ENCODE measurements around the gene SMPD4. TPM values are rescaled to one million over a fixed set of nuclear protein-coding genes. Genes with fewer than 3 reads are reported as not detected.
"Not testable (repeated sequence)": the region's sequence is repeated elsewhere in the genome, so short reads cannot be mapped to it uniquely, and the experiment has no call there.

The SMPD4 gene
- polyA plus RNA-seq, 1 experiment = 29.5 TPM

DNA sequence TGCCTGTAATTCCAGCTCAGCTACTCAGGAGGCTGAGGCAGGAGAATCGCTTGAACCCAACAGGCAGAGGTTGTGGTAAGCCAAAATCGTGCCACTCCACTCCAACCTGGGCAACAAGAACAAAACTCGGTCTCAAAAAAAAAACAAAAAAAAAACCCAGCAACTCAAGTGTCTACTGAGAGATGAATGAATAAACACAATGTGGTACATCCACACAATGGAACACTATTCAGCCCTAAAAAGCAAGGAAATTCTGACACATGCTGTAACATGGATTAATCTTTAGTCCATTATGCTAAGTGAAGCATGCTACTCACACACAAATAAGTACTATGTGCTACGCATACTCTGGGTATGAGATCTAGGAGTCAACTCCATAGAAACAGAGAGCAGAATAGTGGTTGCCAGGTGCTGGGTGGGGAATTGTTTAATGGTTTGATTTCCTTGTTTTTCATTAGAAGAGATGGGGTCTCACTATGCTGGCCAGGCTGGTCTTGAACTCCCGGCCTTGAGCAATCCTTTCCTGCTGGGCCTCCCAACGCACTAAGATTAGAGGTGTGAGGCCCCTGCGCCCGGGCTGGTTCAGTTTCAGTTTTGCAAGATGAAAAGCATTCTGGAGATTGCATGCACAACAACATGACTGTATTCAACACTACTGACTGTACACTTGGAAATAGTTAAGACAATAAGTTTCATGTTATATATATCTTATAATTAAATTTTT lies 15.9 kb downstream of the SMPD4 start:
- no peak for DNase-seq (ENCODE audit: low read depth, low spot score)
- Histone ChIP-seq H3K27ac (ENCODE audit: low read depth, low read length) (no peak overlapping the region), H3K4me3 (ENCODE audit: low read depth, low read length) (no peak overlapping the region), H3K9me3 (ENCODE audit: control insufficient read depth, insufficient read depth, low read length) (no peaks in the 10 kb centered on the region), H3K27me3 (ENCODE audit: control insufficient read depth, insufficient read depth, low read length) (no peaks in the 10 kb centered on the region)
- TF ChIP-seq, protein P1, sequence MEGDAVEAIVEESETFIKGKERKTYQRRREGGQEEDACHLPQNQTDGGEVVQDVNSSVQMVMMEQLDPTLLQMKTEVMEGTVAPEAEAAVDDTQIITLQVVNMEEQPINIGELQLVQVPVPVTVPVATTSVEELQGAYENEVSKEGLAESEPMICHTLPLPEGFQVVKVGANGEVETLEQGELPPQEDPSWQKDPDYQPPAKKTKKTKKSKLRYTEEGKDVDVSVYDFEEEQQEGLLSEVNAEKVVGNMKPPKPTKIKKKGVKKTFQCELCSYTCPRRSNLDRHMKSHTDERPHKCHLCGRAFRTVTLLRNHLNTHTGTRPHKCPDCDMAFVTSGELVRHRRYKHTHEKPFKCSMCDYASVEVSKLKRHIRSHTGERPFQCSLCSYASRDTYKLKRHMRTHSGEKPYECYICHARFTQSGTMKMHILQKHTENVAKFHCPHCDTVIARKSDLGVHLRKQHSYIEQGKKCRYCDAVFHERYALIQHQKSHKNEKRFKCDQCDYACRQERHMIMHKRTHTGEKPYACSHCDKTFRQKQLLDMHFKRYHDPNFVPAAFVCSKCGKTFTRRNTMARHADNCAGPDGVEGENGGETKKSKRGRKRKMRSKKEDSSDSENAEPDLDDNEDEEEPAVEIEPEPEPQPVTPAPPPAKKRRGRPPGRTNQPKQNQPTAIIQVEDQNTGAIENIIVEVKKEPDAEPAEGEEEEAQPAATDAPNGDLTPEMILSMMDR (IDR thresholded peaks at IDR 0.05; ENCODE audit: low read depth, low read length) = no peak
- ChIA-PET POLR2A (no interaction called here), CTCF (no interaction called here)

DNA sequence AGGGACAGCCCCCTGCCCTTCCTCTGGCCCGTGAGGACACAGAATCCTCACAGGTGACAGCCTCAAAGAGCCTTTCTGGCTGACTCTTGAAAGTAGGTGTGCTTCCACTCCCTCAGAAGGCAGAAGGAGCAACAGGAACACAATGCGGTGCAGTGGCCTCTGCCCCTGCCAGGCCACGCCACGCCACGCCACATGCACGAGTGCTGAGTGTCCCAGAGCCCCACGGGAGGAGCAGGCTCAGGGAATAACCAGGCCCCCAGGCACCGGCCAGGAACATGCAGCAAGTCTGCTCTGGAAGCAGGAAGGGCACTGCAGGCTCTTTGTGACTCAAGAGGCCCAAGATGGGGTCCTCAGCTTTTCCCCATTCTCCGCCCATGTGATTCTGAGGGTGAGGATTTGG lies 18.4 kb downstream of the SMPD4 start:
- Histone ChIP-seq H3K27me3 (ENCODE audit: control insufficient read depth, insufficient read depth, low read length) (no peaks in the 10 kb centered on the region), H3K9me3 (ENCODE audit: control insufficient read depth, insufficient read depth, low read length) (no peaks in the 10 kb centered on the region), H3K4me3 (ENCODE audit: low read depth, low read length) (no peak overlapping the region), H3K27ac (ENCODE audit: low read depth, low read length) (no peak overlapping the region)
- no peak for DNase-seq (ENCODE audit: low read depth, low spot score)
- ChIA-PET CTCF (no interaction called here), POLR2A (no interaction called here)
- TF ChIP-seq, protein P1 (IDR thresholded peaks at IDR 0.05; ENCODE audit: low read depth, low read length) = no peak

DNA sequence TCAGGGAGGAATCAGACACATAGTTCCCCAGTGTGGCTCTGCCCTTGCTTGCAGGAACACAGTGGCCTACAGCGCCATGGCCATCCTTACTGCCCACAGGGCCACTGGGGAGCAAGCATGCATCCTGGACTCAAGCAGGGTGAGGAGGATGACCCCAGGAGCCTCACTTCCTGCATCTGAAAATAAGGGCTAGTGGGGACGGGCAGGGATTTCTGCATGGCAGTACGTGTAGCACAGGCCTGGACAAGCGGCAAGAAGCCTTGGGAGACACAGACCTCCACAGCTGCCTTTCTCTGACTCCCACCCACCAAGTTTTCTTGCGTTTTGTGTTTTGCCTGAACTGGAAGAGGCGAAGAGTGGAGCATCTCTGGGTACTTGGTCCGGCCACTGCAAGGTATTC lies 18.9 kb downstream of the SMPD4 start:
- POLR2A ChIA-PET; H3K9me3 ChIP-seq (ENCODE audit: control insufficient read depth, insufficient read depth, low read length); H3K27ac ChIP-seq (ENCODE audit: low read depth, low read length); H3K27me3 ChIP-seq (ENCODE audit: control insufficient read depth, insufficient read depth, low read length); DNase-seq (ENCODE audit: low read depth, low spot score); CTCF ChIA-PET; H3K4me3 ChIP-seq (ENCODE audit: low read depth, low read length): not testable (repeated sequence)

DNA sequence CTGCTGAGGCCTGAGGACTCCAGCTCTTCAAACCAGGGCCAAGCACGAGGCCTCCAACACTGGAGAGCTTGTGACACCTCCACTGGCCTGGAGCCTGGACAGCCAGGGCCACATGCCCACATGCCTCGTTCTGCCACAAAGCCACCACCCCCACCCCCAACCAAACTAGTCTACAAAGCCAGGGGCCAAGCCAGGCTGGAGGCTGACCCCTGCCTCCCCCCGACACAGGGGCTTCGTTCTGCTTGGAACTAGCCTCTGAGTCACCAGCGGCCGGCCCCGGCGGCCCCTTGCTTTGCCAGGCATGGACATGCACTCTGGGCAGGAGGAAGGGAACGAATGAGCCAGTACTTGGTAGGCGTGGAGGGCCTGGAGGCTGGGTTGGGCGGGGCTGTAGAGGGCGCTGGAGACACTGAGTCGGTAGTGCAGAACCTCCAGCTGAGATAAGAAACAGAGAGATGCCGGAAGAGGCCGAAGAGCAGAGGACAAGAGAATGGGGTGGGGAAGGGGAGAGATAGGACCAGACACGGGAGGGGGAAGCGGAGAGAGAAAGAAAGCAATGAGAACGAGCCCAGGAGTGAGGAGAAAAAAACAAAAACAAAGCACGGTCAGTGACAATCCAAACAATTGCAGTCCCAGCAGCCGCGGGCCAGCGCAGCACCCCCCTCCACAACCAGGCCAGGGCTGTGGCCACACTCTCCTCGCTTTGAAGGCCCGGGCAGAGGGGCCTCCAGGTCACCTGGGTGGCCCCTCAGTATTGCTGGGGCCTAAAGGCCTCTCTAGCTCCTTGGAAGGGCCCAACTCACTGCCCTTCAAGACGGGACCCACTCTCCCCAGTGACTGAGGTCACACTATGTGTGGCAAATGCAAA lies 20.3 kb downstream of the SMPD4 start:
- CTCF ChIA-PET; DNase-seq (ENCODE audit: low read depth, low spot score); H3K27ac ChIP-seq (ENCODE audit: low read depth, low read length); H3K27me3 ChIP-seq (ENCODE audit: control insufficient read depth, insufficient read depth, low read length); POLR2A ChIA-PET; H3K4me3 ChIP-seq (ENCODE audit: low read depth, low read length); H3K9me3 ChIP-seq (ENCODE audit: control insufficient read depth, insufficient read depth, low read length): not testable (repeated sequence)

DNA sequence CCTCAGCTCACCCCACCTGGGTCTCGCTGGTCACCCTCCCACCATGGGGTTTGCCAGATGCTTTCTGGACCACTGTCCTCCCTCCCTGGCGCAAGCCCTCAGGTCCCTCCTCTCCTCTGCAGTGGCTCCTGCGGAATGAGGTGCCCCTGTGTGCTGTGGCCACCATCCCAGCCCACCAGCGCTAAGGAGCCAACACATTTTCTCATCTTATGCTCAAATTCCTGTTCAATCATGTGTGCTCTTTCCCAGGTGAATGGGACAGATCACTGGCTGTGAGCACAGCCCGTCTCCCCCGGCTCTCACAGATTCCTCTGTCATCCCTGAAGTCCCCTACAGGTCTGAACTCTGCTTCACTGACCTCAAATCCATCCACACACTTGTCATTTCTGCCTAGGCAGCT lies 21.3 kb downstream of the SMPD4 start:
- TF ChIP-seq, protein P1 (IDR thresholded peaks at IDR 0.05; ENCODE audit: low read depth, low read length) = no peak
- ChIA-PET POLR2A (interaction anchor here (0.6 kb wide), 1 partner anchor 579 kb away, joined by 3 read pairs; no protein-coding TSS in a partner anchor), CTCF (interaction anchor here (0.6 kb wide), 1 partner anchor 101 kb away, joined by 3 read pairs; no protein-coding TSS in a partner anchor)
- no peak overlapping the region for H3K4me3 ChIP-seq (ENCODE audit: low read depth, low read length)
- H3K27me3 ChIP-seq (ENCODE audit: control insufficient read depth, insufficient read depth, low read length) = no peaks in the 10 kb centered on the region
- H3K27ac ChIP-seq (ENCODE audit: low read depth, low read length) = no peak overlapping the region
- H3K9me3 ChIP-seq (ENCODE audit: control insufficient read depth, insufficient read depth, low read length) = no peaks in the 10 kb centered on the region
- no peak for DNase-seq (ENCODE audit: low read depth, low spot score)

DNA sequence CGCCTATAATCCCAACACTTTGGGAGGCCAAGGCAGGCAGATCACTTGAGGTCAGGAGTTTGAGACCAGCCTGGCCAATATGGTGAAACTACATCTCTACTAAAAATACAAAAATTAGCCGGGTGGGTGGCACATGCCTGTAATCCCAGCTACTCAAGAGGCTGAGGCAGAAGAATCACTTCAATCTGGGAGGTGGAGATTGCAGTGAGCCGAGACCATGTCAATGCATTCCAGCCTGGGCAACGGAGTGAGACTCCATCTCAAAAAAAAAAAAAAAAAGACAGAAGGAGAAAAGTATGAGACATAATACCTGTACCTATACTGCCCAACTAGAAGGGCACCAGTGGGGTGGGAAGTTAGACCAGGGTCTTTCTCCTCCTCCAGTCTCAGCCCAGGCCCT lies 22.0 kb downstream of the SMPD4 start:
- DNase-seq (ENCODE audit: low read depth, low spot score); H3K9me3 ChIP-seq (ENCODE audit: control insufficient read depth, insufficient read depth, low read length); H3K4me3 ChIP-seq (ENCODE audit: low read depth, low read length); H3K27me3 ChIP-seq (ENCODE audit: control insufficient read depth, insufficient read depth, low read length); H3K27ac ChIP-seq (ENCODE audit: low read depth, low read length): not testable (repeated sequence)
- POLR2A ChIA-PET = interaction anchor here (0.6 kb wide), 1 partner anchor 579 kb away, joined by 3 read pairs; no protein-coding TSS in a partner anchor
- CTCF ChIA-PET = interaction anchor here (0.6 kb wide), 1 partner anchor 102 kb away, joined by 3 read pairs; no protein-coding TSS in a partner anchor

Measured in AG04450 (cell line).